SK-N-SH (cell line): ENCODE data around the gene ADAMTS16. TPM values are rescaled to one million over a fixed set of nuclear protein-coding genes. Genes with fewer than 3 reads are reported as not detected.

ENCODE experiments used
- CTCF ChIA-PET: fragments of 300-600, 350-600 bp; formaldehyde crosslinking; extraction: SDS; loops from one replicate; lab custom pipeline; 2021; lab: Yijun Ruan, JAX
- POLR2A ChIA-PET: fragments of 350-600 bp; sonication (Branson Sonifier 250); formaldehyde crosslinking; extraction: SDS; loops from one replicate; lab custom pipeline; 2020; ENCODE audit warnings: antibody characterized with exemption, inconsistent platforms; lab: Yijun Ruan, JAX
- DNase-seq: peaks from one replicate; pipeline ENCODE4 v3.0.0; 2012
- H2AFZ ChIP-seq: fragments of 200-600 bp; sonication (generic); 2 replicates; pipeline ENCODE4 v1.8.1; 2016; ENCODE audit warnings: antibody characterized with exemption, mild to moderate bottlenecking, low read depth
- H3F3A ChIP-seq: fragments of 200-600 bp; sonication (generic); replicated peaks from 2 replicates; pipeline ENCODE3; 2016; ENCODE audit warnings: antibody characterized with exemption, mild to moderate bottlenecking; ENCODE audit not compliant: insufficient read depth
- H3K27ac ChIP-seq, 2 experiments: fragments of 200-500 bp in 1 of 2; fragments of 200-600 bp in 1 of 2; sonication (Bioruptor generic) in 1 of 2; sonication (generic), shearing (Covaris generic) in 1 of 2; 2 replicates each; pipeline versions ENCODE4 v1.5.1 to v1.6.1; 2014 to 2016; ENCODE audit warnings: low read depth in 2 of 2, inconsistent platforms in 1 of 2, low read length in 1 of 2, mild to moderate bottlenecking in 1 of 2, mixed read lengths in 1 of 2
- H3K27me3 ChIP-seq: fragments of 200-600 bp; sonication (generic), shearing (Covaris generic); 2 replicates; pipeline ENCODE4 v1.6.1; 2016; ENCODE audit warnings: mixed run types; ENCODE audit not compliant: insufficient read depth
- H3K36me3 ChIP-seq, 2 experiments: fragments of 200-500 bp in 1 of 2; fragments of 200-600 bp in 1 of 2; sonication (Bioruptor generic) in 1 of 2; sonication (generic) in 1 of 2; replicated peaks in 1 of 2; 2 replicates each; pipeline versions ENCODE3 to v1.5.1; 2014 to 2016; ENCODE audit warnings: low read length in 1 of 2, mild to moderate bottlenecking in 1 of 2; ENCODE audit not compliant: insufficient read depth in 2 of 2, control insufficient read depth in 1 of 2
- H3K4me1 ChIP-seq, 2 experiments: fragments of 200-500 bp in 1 of 2; fragments of 200-600 bp in 1 of 2; sonication (Bioruptor generic) in 1 of 2; sonication (generic), shearing (Covaris generic) in 1 of 2; 2 replicates each; pipeline versions ENCODE4 v1.5.1 to v1.6.1; 2014 to 2016; ENCODE audit warnings: low read depth in 1 of 2, low read length in 1 of 2, mixed run types in 1 of 2; ENCODE audit not compliant: insufficient read depth in 2 of 2, control insufficient read depth in 1 of 2
- H3K4me2 ChIP-seq: fragments of 200-600 bp; sonication (generic), shearing (Covaris generic); 2 replicates; pipeline ENCODE4 v1.6.1; 2017; ENCODE audit warnings: mixed run types
- H3K4me3 ChIP-seq, 2 experiments: fragments of 200-500 bp in 1 of 2; fragments of 200-600 bp in 1 of 2; sonication (Bioruptor generic) in 1 of 2; sonication (generic), shearing (Covaris generic) in 1 of 2; 2 replicates each; pipeline versions ENCODE4 v1.5.1 to v1.8.1; 2014 to 2016; ENCODE audit warnings: low read depth in 2 of 2, inconsistent platforms in 1 of 2, low read length in 1 of 2, mild to moderate bottlenecking in 1 of 2, mixed read lengths in 1 of 2, moderate library complexity in 1 of 2
- H3K79me2 ChIP-seq: fragments of 200-600 bp; sonication (generic); 2 replicates; pipeline ENCODE4 v1.8.1; 2017; ENCODE audit warnings: mild to moderate bottlenecking; ENCODE audit not compliant: insufficient read depth
- H3K9ac ChIP-seq: fragments of 200-600 bp; sonication (generic); 2 replicates; pipeline ENCODE4 v1.6.1; 2017; ENCODE audit warnings: mixed run types
- H3K9me2 ChIP-seq: fragments of 200-600 bp; sonication (generic); 2 replicates; pipeline ENCODE4 v1.6.1; 2017; ENCODE audit warnings: mixed run types
- H3K9me3 ChIP-seq: fragments of 200-600 bp; sonication (generic); 2 replicates; pipeline ENCODE4 v1.6.1; 2017; ENCODE audit warnings: mixed run types, mild to moderate bottlenecking, moderate library complexity
- H4K20me1 ChIP-seq: fragments of 200-600 bp; sonication (generic); 2 replicates; pipeline ENCODE4 v1.6.1; 2017; ENCODE audit warnings: mild to moderate bottlenecking, mixed run types; ENCODE audit not compliant: insufficient read depth
- CHD2 ChIP-seq: fragments of 150-350 bp; IDR thresholded peaks from 2 replicates; pipeline ENCODE4 v1.6.1; 2018; ENCODE audit warnings: low read length; ENCODE audit not compliant: partially characterized antibody
- CTCF ChIP-seq: fragments of 200-600 bp; sonication (generic); IDR thresholded peaks from 2 replicates; pipeline ENCODE4 v1.6.1; 2017; ENCODE audit warnings: antibody characterized with exemption, mild to moderate bottlenecking, moderate library complexity
- ELF1 ChIP-seq: IDR thresholded peaks from 2 replicates; pipeline ENCODE4 v1.4.0; 2012
- EZH2phosphoT487 ChIP-seq: fragments of 200-600 bp; sonication (generic); IDR thresholded peaks from 2 replicates; pipeline ENCODE4 v1.6.1; 2017; ENCODE audit warnings: low read depth, mixed run types, mild to moderate bottlenecking, antibody characterized with exemption, moderate library complexity, borderline replicate concordance
- FOSL2 ChIP-seq: IDR thresholded peaks from 2 replicates; pipeline ENCODE4 v1.4.0; 2012; ENCODE audit warnings: low read depth, mild to moderate bottlenecking, moderate library complexity, borderline replicate concordance
- FOXJ3 ChIP-seq: sonication (generic); formaldehyde crosslinking; IDR thresholded peaks from 2 replicates; pipeline ENCODE4 v1.5.1; 2020; ENCODE audit warnings: mild to moderate bottlenecking, missing genetic modification reagents
- GABPA ChIP-seq: IDR thresholded peaks from 2 replicates; pipeline ENCODE4 v1.4.0; 2012; ENCODE audit warnings: low read depth, mild to moderate bottlenecking
- JUND ChIP-seq: IDR thresholded peaks from 2 replicates; pipeline ENCODE4 v1.4.0; 2012
- MAX ChIP-seq: IDR thresholded peaks from 2 replicates; pipeline ENCODE4 v1.4.0; 2012; ENCODE audit warnings: low read depth
- MEF2A ChIP-seq: IDR thresholded peaks from 2 replicates; pipeline ENCODE4 v1.4.0; 2012; ENCODE audit warnings: low read depth, borderline replicate concordance
- MXI1 ChIP-seq: IDR thresholded peaks from 2 replicates; pipeline ENCODE4 v1.6.1; 2012; ENCODE audit warnings: mild to moderate bottlenecking, low read depth, low read length, improper control_type of control experiment
- NFIC ChIP-seq: IDR thresholded peaks from 2 replicates; pipeline ENCODE4 v1.4.0; 2012; ENCODE audit warnings: borderline replicate concordance
- NRF1 ChIP-seq: IDR thresholded peaks from 2 replicates; pipeline ENCODE4 v1.6.1; 2012; ENCODE audit warnings: low read depth, mild to moderate bottlenecking, low read length
- POLR2AphosphoS5 ChIP-seq: IDR thresholded peaks from 2 replicates; pipeline ENCODE4 v1.6.1; 2012; ENCODE audit warnings: low read depth, low read length
- RCOR1 ChIP-seq: fragments of 150-350 bp; IDR thresholded peaks from 2 replicates; pipeline ENCODE4 v1.6.1; 2017; ENCODE audit warnings: antibody characterized with exemption, low read length
- RXRA ChIP-seq: IDR thresholded peaks from 2 replicates; pipeline ENCODE4 v1.4.0; 2012; ENCODE audit warnings: low read depth, mild to moderate bottlenecking, borderline replicate concordance
- TAF1 ChIP-seq: IDR thresholded peaks from 2 replicates; pipeline ENCODE4 v1.6.1; 2012; ENCODE audit warnings: low read depth, mild to moderate bottlenecking, low read length, moderate library complexity, borderline replicate concordance
- TCF12 ChIP-seq: IDR thresholded peaks from 2 replicates; pipeline ENCODE4 v1.4.0; 2012
- TEAD4 ChIP-seq: IDR thresholded peaks from 2 replicates; pipeline ENCODE4 v1.4.0; 2012; ENCODE audit warnings: mild to moderate bottlenecking, borderline replicate concordance; ENCODE audit not compliant: insufficient read depth
- USF1 ChIP-seq: IDR thresholded peaks from 2 replicates; pipeline ENCODE4 v1.4.0; 2012; ENCODE audit warnings: low read depth, borderline replicate concordance
- YY1 ChIP-seq: IDR thresholded peaks from 2 replicates; pipeline ENCODE4 v1.4.0; 2012; ENCODE audit warnings: low read depth, mild to moderate bottlenecking
- ZBTB33 ChIP-seq: IDR thresholded peaks from 2 replicates; pipeline ENCODE4 v1.4.0; 2012; ENCODE audit warnings: low read depth, borderline replicate concordance
- WGBS: methylation state at CpG from one replicate; pipeline ENCODE4 v1.1.6; 2017; ENCODE audit warnings: low lambda C conversion rate; 5-methylcytosine and 5-hydroxymethylcytosine counted together
- polyA plus RNA-seq, 3 experiments: library from polyadenylated mRNA; depleted of rRNA; stranded (reverse); fragments of >200 nt; gene quantifications; 2 replicates each; pipeline ENCODE4 v1.2.3, GENCODE V29; 2012

ADAMTS16 gene
- polyA plus RNA-seq, 1 of the 3 experiments (the other 2 are of a cell fraction) = not detected

- Histone ChIP-seq H3K9me2 (no peaks in the 10 kb centered on the region), H3K9me3 (no peaks in the 10 kb centered on the region), H3K4me3 (no peak overlapping the region), H3K9ac (no peak overlapping the region), H3K27ac (no peak overlapping the region), H3K4me1 (no peaks in the 10 kb centered on the region), H2AFZ (no peak overlapping the region), H3K4me2 (no peak overlapping the region), H3K79me2 (no peaks in the 10 kb centered on the region), H3K27me3 (no peaks in the 10 kb centered on the region), H3F3A (no peaks in the 10 kb centered on the region), H3K36me3 (no peaks in the 10 kb centered on the region), H4K20me1 (no peaks in the 10 kb centered on the region)
- TF ChIP-seq POLR2AphosphoS5 (no peak), CTCF (no peak), TAF1 (no peak)
- DNase-seq = no peak
- POLR2A ChIA-PET = no interaction called here
- WGBS = 94% methylated on average over 18 of the region's 18 CpGs
- CTCF ChIA-PET = no interaction called here
Observed at GRCh38 chr5:5352675-5353074, 212.5 kb downstream of the ADAMTS16 start.

GRCh38 chr5:5353681-5354080, 213.6 kb downstream of the ADAMTS16 start:
- Histone ChIP-seq H3K27ac (no peak overlapping the region), H3K4me2 (no peak overlapping the region), H3K27me3 (no peaks in the 10 kb centered on the region), H3K4me1 (no peaks in the 10 kb centered on the region), H4K20me1 (no peaks in the 10 kb centered on the region), H3K36me3 (no peaks in the 10 kb centered on the region), H3K4me3 (no peak overlapping the region), H3K9ac (no peak overlapping the region), H3K9me2 (no peaks in the 10 kb centered on the region), H3K9me3 (no peaks in the 10 kb centered on the region), H3F3A (no peaks in the 10 kb centered on the region), H3K79me2 (no peaks in the 10 kb centered on the region), H2AFZ (no peak overlapping the region)
- no peak for TF ChIP-seq FOSL2
- TF ChIP-seq GABPA = no peak
- TF ChIP-seq TCF12 = no peak
- TF ChIP-seq CHD2 = no peak
- TF ChIP-seq CTCF = no peak
- TF ChIP-seq YY1 = no peak
- no peak for TF ChIP-seq RCOR1
- no peak for TF ChIP-seq EZH2phosphoT487
- no peak for TF ChIP-seq MEF2A
- TF ChIP-seq USF1 = no peak
- no peak for TF ChIP-seq MXI1
- no peak for TF ChIP-seq JUND
- TF ChIP-seq RXRA = no peak
- TF ChIP-seq ELF1 = no peak
- no peak for TF ChIP-seq FOXJ3 (CRISPR knock-in tag)
- TF ChIP-seq MAX = no peak
- no peak for TF ChIP-seq NFIC
- no peak for TF ChIP-seq NRF1
- no peak for TF ChIP-seq ZBTB33
- no peak for TF ChIP-seq TEAD4
- ChIA-PET POLR2A (no interaction called here), CTCF (no interaction called here)
- 79% methylated on average over 7 of the region's 10 CpGs for WGBS
- DNase-seq = no peak
